Activated CD8-positive, alpha-beta memory T cell treated with anti-CD3 and anti-CD28 coated beads, Interleukin-2, amount 50 U/mL, for 4 hours (primary cell): ENCODE measurements around the gene NOD2.

Experiments
- DNase-seq: peaks from one replicate; pipeline ENCODE4 v3.0.0-alpha.2; 2020

Gene NOD2

DNA sequence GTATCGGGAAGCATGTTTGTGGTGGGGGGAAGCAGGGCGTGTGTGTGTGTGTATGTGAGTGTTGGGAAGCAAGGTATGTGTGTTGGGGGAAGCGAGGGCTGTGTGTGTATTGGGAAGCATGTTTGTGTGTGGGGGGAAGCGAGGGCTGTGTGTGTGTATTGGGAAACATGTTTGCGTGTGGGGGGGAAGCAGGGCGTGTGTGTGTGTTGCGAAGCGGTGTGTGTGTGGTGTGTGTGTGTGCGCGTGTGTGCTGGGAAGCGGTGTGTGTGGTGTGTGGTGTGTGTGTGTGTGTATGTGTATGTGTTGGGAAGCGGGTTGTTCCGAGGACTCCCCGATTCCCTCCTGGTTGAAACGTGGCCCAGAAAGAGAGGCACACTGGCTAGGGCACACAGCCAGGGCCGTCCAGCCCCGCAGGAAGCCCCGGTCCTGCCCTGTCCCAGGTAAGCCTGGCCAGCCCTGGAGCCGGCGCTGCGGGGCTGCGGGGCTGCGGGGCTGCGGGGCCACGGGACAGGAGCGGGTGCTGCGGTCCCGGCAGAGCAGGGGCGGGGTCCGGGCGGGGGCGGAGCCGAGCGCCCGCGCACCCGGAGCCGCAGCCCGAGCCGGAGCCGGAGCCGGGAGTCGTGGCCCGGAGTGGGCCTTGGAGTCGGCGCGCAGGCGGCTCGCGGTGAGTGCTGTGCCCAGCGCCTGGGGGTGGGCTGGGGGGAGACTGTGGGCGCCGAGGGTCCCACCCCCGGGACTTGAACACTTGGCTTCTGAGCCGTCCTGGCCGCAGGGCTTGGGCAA, at the start of gene NOD2:
Gene NOD2, plus strand, starts transcription at position 608 of the 783 bp plus-strand sequence. CDS start 5,890 bp downstream, outside the sequence.
- DNase-seq, result no peak

DNA sequence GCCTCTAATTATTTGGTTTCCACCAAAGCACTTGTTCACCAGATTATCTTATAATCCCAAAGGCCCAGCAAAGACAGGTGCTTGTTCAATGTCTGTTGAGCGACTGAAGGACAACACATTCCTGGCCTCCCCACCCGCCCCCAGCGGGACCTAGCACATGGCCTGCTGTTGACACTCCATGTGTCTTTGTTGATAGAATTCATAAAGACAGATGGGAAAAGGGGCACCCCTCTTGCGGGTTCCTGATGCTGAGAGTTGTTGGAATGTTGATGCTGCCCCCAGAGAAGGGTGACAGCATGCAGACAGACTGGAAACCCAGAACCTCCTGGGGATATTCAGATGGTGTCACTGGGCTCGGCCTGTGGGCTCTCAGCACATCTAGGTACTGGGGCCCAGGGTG, 49.2 kb upstream of the NOD2 start:
- DNase-seq, result no peak

- peak; percentile 38 for DNase-seq
Measured at GRCh38 chr16:50644729-50645128, 48.7 kb upstream of the NOD2 start.

- no peak for DNase-seq
Measured at GRCh38 chr16:50645563-50646220, 47.7 kb upstream of the NOD2 start.

DNA sequence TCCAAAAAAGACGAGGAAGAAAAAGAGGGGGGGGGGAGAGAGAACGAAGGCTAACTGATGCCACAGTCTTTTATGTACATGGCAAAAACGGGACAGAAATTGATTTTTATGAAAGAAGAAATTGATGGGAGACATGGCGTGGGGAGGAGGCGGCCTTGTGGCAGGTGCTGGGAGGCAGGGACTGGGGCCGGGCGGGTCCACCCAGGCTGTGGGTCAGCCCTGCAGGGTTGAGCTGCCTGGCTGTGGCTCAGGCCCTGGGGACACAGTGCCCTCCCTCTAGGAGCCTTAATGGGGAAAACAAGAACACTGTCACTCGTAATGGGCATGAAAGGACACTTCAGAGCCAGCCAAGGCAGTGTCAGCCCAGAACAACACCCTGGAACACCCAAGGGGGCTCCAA, 47.1 kb upstream of the NOD2 start:
- no peak for DNase-seq

- no peak for DNase-seq
Measured at GRCh38 chr16:50651835-50652438, 41.5 kb upstream of the NOD2 start.

DNA sequence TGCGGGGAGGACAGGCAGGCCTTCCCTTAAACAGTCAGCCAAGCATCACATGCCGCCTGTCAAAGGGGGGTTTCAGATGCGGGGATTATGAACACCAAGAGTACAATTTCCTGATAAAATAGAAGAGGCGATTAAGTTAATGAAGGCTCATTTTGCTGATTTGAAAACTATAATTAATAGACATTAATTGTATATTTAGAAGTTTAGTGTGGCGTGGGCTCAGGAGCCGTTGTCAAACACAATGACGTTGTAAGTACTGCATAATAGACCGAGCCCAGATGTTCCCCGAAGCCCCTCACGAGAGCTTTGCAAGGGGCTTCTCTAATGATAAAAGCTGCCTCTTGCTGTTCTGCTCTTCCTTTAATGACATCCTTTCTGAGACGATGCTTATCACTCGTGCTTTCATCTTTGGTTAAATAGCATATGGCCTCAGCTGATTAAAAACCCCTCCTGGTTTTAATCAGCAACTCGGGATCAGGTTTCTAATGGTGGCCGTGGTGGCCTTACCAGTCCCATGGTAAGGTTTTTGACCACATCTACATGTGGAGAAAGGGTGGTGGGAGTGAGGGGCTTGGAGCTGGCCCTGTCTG, 40.5 kb upstream of the NOD2 start:
- DNase-seq, result no peak

- no peak for DNase-seq
Measured at GRCh38 chr16:50653633-50654519, 39.5 kb upstream of the NOD2 start.

- no peak for DNase-seq
Measured at GRCh38 chr16:50655558-50656055, 37.8 kb upstream of the NOD2 start.

GRCh38 chr16:50657241-50657640, 36.2 kb upstream of the NOD2 start:
- DNase-seq, result no peak

- no peak for DNase-seq
Measured at GRCh38 chr16:50659806-50660205, 33.6 kb upstream of the NOD2 start.

GRCh38 chr16:50662306-50662940, 31.0 kb upstream of the NOD2 start:
- no peak for DNase-seq

DNA sequence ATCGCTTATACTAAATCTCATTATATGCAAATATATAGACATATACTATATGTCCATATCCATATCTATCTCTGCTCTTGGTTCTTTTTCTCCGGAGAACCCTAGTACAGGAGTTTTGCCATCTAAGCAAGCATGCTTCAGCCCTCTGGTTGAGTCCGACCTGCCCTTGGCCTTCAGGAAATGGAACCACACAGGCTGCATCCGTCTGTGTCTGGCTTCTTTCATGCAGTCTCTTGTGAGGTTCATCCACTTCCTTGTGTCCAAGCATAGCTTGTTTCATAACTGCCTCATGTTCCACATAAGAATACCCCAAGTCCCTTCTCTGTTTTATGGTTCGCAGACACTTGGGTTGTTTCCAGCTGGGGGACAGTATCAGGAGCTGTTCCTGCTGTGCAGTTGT, 29.1 kb upstream of the NOD2 start:
- DNase-seq, result no peak

DNA sequence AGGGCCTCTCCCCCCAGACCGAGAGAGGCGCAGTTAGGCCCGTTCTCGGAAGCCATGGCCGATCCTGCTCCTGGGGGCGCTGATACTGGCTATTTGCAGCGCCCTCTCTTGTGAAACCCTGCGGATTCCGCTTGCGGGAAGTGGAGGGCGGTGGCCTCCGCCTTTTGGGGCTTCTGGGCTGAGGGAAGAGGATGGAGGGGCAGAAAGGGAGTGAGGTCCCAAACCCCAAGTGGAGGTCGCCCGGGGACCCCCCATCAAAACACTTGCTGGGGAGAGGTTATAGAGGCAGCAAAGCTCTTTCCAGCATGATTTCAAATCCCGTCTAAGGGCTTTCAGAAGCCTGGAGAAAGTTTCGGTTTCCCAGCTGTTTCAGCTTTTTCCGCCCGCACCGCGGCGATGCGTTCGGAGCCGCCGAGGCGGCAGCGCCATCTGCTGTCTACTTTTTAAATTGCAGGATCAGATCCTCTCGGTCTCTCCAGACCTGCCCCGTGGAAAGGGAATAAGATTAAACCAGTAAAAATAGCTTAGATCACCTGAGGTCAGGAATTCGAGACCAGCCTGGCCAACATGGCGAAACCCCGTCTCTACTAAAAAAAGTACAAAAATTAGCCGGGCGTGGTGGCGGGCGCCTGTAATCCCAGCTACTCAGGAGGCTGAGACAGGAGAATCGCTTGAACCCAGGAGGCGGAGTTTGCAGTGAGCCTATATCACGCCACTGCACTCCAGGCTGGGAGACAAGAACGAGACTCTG, 28.1 kb upstream of the NOD2 start:
- peak; percentile 87 for DNase-seq

GRCh38 chr16:50666658-50667496, 26.5 kb upstream of the NOD2 start:
- peak; percentile 50 for DNase-seq

- DNase-seq, result no peak
Measured at GRCh38 chr16:50667497-50668367, 25.7 kb upstream of the NOD2 start.

GRCh38 chr16:50668368-50669008, 24.9 kb upstream of the NOD2 start:
- no peak for DNase-seq

- DNase-seq, result no peak
Measured at GRCh38 chr16:50669741-50670140, 23.7 kb upstream of the NOD2 start.

- no peak for DNase-seq
Measured at GRCh38 chr16:50670476-50670875, 22.9 kb upstream of the NOD2 start.
